Ovary (tissue), 9 donors: ENCODE results near the gene IDI2. TPM values are rescaled to one million over a fixed set of nuclear protein-coding genes. Genes with fewer than 3 reads are reported as not detected.
"Not testable (repeated sequence)": the region's sequence is repeated elsewhere in the genome, so short reads cannot be mapped to it uniquely, and the experiment has no call there.

ENCODE experiments used
- DNase-seq, 5 donors: peaks; one replicate each; pipeline ENCODE4 v3.0.0-alpha.2; 2019 to 2020
- H3K27ac ChIP-seq, 2 donors: fragments of 200-600 bp; one replicate each; pipeline versions ENCODE4 v1.5.1 to v1.8.0; 2019 to 2022
- H3K27me3 ChIP-seq: fragments of 200-600 bp; one replicate; pipeline ENCODE4 v1.8.0; 2022
- H3K36me3 ChIP-seq: fragments of 200-600 bp; sonication (generic); one replicate; pipeline ENCODE4 v1.5.1; 2019
- H3K4me1 ChIP-seq: one replicate; pipeline ENCODE4 v1.8.1; 2013; ENCODE audit warnings: mild to moderate bottlenecking, moderate library complexity; ENCODE audit not compliant: insufficient read depth
- H3K4me3 ChIP-seq: fragments of 200-600 bp; sonication (generic); one replicate; pipeline ENCODE4 v1.5.1; 2017
- H3K9me3 ChIP-seq, 2 donors: fragments of 200-600 bp in 1 of 2; sonication (generic) in 1 of 2; one replicate each; pipeline versions ENCODE4 v1.5.1 to v1.8.1; 2013 to 2019; ENCODE audit warnings: mild to moderate bottlenecking in 1 of 2, moderate library complexity in 1 of 2
- EP300 ChIP-seq: sonication (generic); formaldehyde crosslinking; IDR thresholded peaks from one replicate; pipeline ENCODE4 v1.6.1; 2017; ENCODE audit warnings: antibody characterized with exemption
- POLR2A ChIP-seq: fragments of 450-650 bp; IDR thresholded peaks from one replicate; pipeline ENCODE4 v1.6.1; 2017; ENCODE audit warnings: antibody characterized with exemption, mild to moderate bottlenecking, moderate library complexity
- WGBS, 3 donors: extraction: QIAGEN DNeasy Blood & Tissue Kit in 1 of 3; methylation state at CpG; one replicate each; pipeline versions ENCODE4 v1.1.5 to v1.1.7; 2013 to 2017; 5-methylcytosine and 5-hydroxymethylcytosine counted together
- intact Hi-C, 4 donors: fragments of 100-400 bp; cut with DNase I; formaldehyde crosslinking; loops; one replicate each; pipeline versions ENCODE4 v1.11.0 to v1.15.1; 2022 to 2023
- polyA plus RNA-seq, 2 donors: library from polyadenylated mRNA; stranded (reverse); fragments of 200-250 nt in 1 of 2; fragments of 350-450 nt in 1 of 2; fragmentation: Illumina TruSeq in 1 of 2; extraction: RNeasy Lipid Tissue Mini Kit (QIAGEN cat#74804) in 1 of 2; gene quantifications; one replicate each; pipeline ENCODE4 v1.2.3, GENCODE V29; 2013 to 2014
- total RNA-seq, 7 donors: library from RNA; depleted of rRNA in 2 of 7; stranded (reverse); fragments of >200 nt in 2 of 7; fragmentation: NEBNext Ultra II Directional in 3 of 7; extraction: Animal tissue kit (Norgen Biotek cat#: 25700) in 3 of 7; gene quantifications; one replicate each; pipeline versions ENCODE4 v1.1.0 to v1.2.4, GENCODE V29; 2016 to 2023
- TF ChIP-seq, protein P1 (sequence below), 3 donors: fragments of 450-650 bp in 2 of 3; fragments of 200-600 bp in 1 of 3; IDR thresholded peaks; one replicate each; pipeline versions ENCODE4 v1.5.1 to v1.8.0; 2016 to 2022; ENCODE audit warnings: antibody characterized with exemption in 3 of 3, mild to moderate bottlenecking in 1 of 3
- donor health status: DM: no; HTN: no; CAD: no; lungs with moderate emphysema.
- donor health status: DM: no; HTN: no; CAD: no.
- donor health status: Bipolar disorder and iron deficiency.
- donor health status: DM: yes; HTN: yes; CAD: no.
- donor health status: DM: no; HTN: no; CAD: no.
- donor health status: DM: yes; HTN: yes; CAD: no.

IDI2 gene
- total and polyA plus RNA-seq, 9 donors: not detected

DNA sequence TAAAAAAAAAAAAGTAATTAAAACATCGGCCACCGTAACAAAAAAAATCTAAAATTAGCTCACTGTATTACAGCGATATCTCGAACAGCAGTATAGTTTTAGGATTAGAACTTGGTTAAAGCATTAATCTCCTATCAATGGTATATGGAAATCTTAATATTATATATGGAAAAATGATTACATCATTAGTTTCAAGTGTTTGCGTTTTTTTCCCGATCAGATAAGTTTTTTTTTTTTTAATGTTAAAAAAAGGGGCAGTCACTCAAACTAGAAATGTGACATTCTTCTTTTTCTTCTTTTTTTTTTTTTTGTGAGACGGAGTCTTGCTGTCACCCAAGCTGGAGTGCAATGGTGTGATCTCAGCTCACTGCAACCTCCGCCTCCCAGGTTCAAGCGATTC is 15.9 kb upstream of the IDI2 start:
- Histone ChIP-seq H3K27me3 (no peaks in the 10 kb centered on the region), H3K36me3 (no peaks in the 10 kb centered on the region), H3K27ac (no peak overlapping the region), H3K4me1 (peaks cover 4% of the 10 kb centered on the region), H3K4me3 (no peak overlapping the region), H3K9me3 (no peaks in the 10 kb centered on the region)
- DNase-seq: no peak
- intact Hi-C loops: no loop called here
- no peak for TF ChIP-seq POLR2A
- TF ChIP-seq EP300: no peak
- TF ChIP-seq, protein P1, sequence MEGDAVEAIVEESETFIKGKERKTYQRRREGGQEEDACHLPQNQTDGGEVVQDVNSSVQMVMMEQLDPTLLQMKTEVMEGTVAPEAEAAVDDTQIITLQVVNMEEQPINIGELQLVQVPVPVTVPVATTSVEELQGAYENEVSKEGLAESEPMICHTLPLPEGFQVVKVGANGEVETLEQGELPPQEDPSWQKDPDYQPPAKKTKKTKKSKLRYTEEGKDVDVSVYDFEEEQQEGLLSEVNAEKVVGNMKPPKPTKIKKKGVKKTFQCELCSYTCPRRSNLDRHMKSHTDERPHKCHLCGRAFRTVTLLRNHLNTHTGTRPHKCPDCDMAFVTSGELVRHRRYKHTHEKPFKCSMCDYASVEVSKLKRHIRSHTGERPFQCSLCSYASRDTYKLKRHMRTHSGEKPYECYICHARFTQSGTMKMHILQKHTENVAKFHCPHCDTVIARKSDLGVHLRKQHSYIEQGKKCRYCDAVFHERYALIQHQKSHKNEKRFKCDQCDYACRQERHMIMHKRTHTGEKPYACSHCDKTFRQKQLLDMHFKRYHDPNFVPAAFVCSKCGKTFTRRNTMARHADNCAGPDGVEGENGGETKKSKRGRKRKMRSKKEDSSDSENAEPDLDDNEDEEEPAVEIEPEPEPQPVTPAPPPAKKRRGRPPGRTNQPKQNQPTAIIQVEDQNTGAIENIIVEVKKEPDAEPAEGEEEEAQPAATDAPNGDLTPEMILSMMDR (IDR thresholded peaks at IDR 0.05): no peak
- WGBS, 3 donors: 93 to 94% (median 94%) methylated on average over 9 of the region's 9 CpGs

DNA sequence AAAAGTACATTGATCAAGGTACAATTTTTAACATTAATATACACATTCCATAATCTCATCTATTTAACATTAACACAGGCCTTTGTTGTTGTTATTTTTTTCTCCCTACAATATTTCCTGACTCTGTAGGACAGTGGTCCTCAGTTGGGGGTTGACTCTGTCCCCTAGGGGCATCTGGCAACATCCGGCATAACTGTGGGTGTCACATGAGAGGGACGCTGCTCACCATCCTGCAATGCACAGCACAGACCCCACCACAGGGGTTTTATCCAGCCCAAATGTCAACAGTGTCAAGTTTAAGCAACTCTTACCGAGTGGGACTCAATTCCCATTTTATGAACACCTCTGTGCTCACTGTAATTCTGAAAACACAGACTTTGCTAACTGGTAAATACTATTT is 14.5 kb upstream of the IDI2 start:
- no peaks in the 10 kb centered on the region for H3K27me3 ChIP-seq
- H3K9me3 ChIP-seq: no peaks in the 10 kb centered on the region
- DNase-seq: no peak
- WGBS, 3 donors: 73 to 83% (median 76%) methylated on average over 3 of the region's 3 CpGs
- H3K4me3 ChIP-seq: no peak overlapping the region
- H3K4me1 ChIP-seq: peaks cover 4% of the 10 kb centered on the region
- TF ChIP-seq POLR2A (no peak), EP300 (no peak)
- TF ChIP-seq, protein P1 (IDR thresholded peaks at IDR 0.05): no peak
- H3K27ac ChIP-seq: no peak overlapping the region
- H3K36me3 ChIP-seq: no peaks in the 10 kb centered on the region
- intact Hi-C loops: no loop called here

DNA sequence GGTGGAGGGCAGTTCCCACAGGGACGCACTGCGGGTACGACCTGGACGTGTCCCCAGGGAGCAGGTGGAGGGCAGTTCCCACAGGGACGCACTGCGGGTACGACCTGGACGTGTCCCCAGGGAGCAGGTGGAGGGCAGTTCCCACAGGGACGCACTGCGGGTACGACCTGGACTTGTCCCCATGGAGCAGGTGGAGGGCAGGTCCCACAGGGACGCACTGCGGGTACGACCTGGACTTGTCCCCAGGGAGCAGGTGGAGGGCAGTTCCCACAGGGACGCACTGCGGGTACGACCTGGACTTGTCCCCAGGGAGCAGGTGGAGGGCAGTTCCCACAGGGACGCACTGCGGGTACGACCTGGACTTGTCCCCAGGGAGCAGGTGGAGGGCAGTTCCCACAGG is 13.1 kb upstream of the IDI2 start:
- H3K36me3 ChIP-seq, H3K27ac ChIP-seq, H3K27me3 ChIP-seq, H3K4me1 ChIP-seq, intact Hi-C loops, H3K4me3 ChIP-seq, DNase-seq, H3K9me3 ChIP-seq: not testable (repeated sequence)
- WGBS, 3 donors: 87 to 93% (median 90%) methylated on average over 6 to 11 of the region's 20 CpGs

DNA sequence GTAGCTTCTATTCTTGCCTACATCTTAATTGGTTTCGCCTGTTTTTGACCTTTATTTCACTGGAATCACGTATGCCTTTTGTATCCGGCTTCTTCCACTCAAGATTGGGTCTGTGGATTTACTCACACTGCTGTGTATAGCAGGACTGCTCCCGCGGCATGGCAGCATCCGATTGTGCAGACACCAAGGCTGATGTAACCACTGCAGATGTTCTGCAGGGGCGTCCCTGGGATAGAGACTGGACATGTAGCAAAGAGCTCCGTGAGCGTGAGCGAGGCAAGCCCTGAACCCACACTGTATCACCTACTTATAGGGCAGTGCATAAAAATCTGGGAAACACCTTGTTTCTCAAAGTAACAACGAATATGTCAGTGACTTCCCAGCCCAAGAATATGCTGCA is 11.4 kb upstream of the IDI2 start:
- TF ChIP-seq, protein P1 (IDR thresholded peaks at IDR 0.05): no peak
- TF ChIP-seq EP300: no peak
- no peak for TF ChIP-seq POLR2A

DNA sequence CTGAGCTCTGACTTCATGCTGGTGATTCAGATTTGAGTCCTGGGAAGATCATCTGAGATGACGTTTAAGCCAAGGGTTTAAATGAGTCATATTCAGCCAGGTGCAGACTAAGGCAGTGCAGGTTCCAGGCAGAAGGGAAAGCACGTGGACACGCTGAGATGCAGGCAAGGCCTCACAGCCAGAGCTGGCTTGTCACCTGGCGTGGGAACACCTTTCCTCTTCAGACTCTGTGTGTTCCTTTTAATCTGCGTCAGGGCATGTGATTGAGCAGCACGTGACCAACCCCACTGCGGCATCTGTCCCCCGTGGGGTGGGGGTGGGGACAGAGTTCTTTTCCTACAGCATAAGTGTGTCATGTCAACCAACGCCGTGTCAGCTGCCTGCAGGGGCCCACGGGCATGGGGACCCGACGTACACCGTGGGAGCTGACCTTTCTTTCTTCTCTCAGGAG is 10.7 kb upstream of the IDI2 start:
- intact Hi-C loops: no loop called here
- Histone ChIP-seq H3K4me3 (no peak overlapping the region), H3K4me1 (no peaks in the 10 kb centered on the region), H3K9me3 (no peaks in the 10 kb centered on the region), H3K27ac (no peak overlapping the region), H3K36me3 (no peaks in the 10 kb centered on the region), H3K27me3 (no peaks in the 10 kb centered on the region)
- 76 to 81% (median 80%) methylated on average over 14 of the region's 14 CpGs for WGBS, 3 donors
- TF ChIP-seq, protein P1 (IDR thresholded peaks at IDR 0.05): no peak
- TF ChIP-seq EP300: no peak
- no peak for TF ChIP-seq POLR2A
- DNase-seq: no peak

More for the DNA sequence above, 11.4 kb upstream of the IDI2 start:
- DNase-seq: no peak
- intact Hi-C loops: no loop called here
- Histone ChIP-seq H3K4me1 (no peaks in the 10 kb centered on the region), H3K27ac (no peak overlapping the region), H3K4me3 (no peak overlapping the region), H3K36me3 (no peaks in the 10 kb centered on the region), H3K9me3 (no peaks in the 10 kb centered on the region), H3K27me3 (no peaks in the 10 kb centered on the region)
- WGBS, 3 donors: 86 to 91% (median 91%) methylated on average over 11 of the region's 11 CpGs
